HCT116 (cell line): ENCODE measurements around the gene STOX2.

Experiments used
- POLR2A ChIP-seq: IDR thresholded peaks from 2 replicates; pipeline ENCODE4 v1.7.0; 2011; ENCODE audit warnings: borderline replicate concordance; ENCODE audit not compliant: insufficient read depth, insufficient read length; ENCODE audit errors: extremely low read depth
- TF ChIP-seq, protein P1 (sequence below), 3 experiments: fragments of 200-600 bp in 1 of 3; sonication (generic) in 1 of 3; IDR thresholded peaks in 2 of 3; conservative IDR thresholded peaks in 1 of 3; 2 replicates each; pipeline ENCODE4 v1.5.1; 2012 to 2017; ENCODE audit warnings: low read depth in 2 of 3, low read length in 2 of 3, antibody characterized with exemption in 1 of 3, borderline replicate concordance in 1 of 3, control low read depth in 1 of 3, mild to moderate bottlenecking in 1 of 3, mixed read lengths in 1 of 3, mixed run types in 1 of 3, moderate library complexity in 1 of 3; ENCODE audit not compliant: insufficient read depth in 1 of 3

DNA sequence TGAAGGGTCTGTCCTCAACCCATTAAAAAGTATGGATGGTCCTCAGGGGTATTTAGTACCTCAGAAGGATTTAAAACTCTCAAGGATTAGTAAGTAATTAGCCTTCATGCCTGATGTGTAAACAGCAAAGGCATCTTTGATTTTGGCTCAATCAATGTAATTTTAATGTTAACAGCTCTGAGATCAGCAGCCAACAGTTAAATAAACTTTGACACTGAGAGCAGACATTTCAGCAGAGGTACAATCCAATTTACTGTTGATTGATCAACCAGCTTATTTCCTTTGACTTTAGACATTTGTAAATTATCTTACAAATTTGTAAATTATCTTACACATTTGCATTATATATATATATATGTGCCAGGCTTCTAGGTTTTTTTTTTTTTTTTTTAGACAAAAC is 36.9 kb downstream of the STOX2 start:
- TF ChIP-seq, protein P1, sequence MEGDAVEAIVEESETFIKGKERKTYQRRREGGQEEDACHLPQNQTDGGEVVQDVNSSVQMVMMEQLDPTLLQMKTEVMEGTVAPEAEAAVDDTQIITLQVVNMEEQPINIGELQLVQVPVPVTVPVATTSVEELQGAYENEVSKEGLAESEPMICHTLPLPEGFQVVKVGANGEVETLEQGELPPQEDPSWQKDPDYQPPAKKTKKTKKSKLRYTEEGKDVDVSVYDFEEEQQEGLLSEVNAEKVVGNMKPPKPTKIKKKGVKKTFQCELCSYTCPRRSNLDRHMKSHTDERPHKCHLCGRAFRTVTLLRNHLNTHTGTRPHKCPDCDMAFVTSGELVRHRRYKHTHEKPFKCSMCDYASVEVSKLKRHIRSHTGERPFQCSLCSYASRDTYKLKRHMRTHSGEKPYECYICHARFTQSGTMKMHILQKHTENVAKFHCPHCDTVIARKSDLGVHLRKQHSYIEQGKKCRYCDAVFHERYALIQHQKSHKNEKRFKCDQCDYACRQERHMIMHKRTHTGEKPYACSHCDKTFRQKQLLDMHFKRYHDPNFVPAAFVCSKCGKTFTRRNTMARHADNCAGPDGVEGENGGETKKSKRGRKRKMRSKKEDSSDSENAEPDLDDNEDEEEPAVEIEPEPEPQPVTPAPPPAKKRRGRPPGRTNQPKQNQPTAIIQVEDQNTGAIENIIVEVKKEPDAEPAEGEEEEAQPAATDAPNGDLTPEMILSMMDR (IDR thresholded peaks at IDR 0.05 in 2 of 3, conservative IDR thresholded peaks at IDR 0.05 in 1 of 3; ENCODE audit: borderline replicate concordance in 1 of 3, insufficient read depth in 1 of 3, low read depth in 2 of 3, low read length in 2 of 3) = no peak
- TF ChIP-seq POLR2A = no peak
